GM19043 (cell line): ENCODE measurements around the gene LIMS2.

ENCODE experiments used
- ATAC-seq: cut with Tn5 transposase; IDR thresholded peaks from one replicate; pipeline ENCODE4 v1.9.1; 2021; ENCODE audit warnings: low read depth; ENCODE audit not compliant: unreplicated experiment

LIMS2 gene

DNA sequence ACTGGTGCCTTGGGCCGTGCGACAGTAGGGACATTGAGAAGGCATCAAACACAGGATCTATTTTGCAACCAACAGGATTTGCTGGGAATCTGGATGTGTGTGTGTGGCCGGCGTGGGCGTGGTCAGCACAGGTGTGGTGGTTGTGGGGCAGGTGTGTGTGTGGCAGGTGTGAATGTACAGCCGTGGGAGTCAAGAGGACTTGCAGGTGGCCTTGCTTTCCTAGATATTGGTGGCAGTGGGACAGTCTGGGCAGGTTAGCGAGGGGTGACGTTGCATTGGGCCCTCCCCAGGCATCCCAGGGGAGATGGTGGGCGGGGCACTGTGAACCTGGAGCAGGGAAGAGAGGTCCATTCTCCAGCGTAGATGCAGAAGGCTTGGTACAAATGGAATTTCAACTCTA lies 3.2 kb upstream of the LIMS2 start:
- no peak for ATAC-seq

- ATAC-seq: no peak
Measured at GRCh38 chr2:127676906-127677305, 1.6 kb upstream of the LIMS2 start.

DNA sequence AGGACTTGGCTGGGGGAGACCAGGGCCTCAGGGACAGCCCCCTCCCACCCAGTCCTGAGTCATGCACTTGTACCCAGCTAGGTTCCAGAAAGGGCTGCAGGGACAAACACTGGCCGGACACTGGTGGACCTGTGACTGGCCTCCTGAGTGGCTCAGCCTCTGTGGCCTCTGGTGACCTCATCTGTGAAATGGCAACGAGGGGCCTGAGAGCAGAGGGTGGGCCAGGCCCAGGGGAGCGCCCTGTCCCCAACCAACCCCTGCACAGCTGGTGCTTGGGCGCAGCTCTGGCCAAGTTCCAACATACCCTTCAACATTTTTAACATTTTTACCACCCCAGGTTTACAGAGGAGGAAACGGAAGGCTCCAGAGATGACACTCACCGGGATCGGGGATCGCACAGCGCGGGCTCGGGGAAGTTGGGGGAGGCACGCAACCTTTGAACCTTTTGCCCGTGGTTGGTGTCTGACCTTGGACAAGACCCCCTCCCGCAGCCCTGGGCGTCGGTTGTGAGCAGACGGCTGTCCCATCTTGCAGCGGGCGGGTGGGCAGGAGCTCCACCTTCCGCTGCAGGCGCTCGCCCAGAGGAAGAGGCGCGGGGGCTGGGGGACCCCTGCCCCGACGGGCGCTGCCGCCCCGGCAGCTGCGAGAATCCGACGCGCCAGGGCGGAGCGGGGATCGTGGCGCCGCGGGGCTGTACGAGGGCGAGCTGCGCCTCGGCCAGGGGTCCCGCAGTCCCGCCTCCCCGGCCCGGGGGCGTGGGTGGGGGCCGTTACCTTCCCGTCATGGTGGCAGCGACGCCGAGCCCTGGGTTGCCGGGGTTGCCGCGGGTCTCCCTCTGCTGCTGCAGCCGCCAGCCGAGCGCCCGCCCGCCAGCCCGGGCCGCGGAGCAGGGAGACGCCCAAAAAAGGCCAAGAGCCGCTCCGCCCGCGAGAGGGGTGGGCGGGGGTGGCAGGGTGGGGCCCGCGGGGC lies 805 bp downstream of the LIMS2 start:
- ATAC-seq: no peak

- no peak for ATAC-seq
Measured at GRCh38 chr2:127673291-127674069, 1.9 kb downstream of the LIMS2 start.

DNA sequence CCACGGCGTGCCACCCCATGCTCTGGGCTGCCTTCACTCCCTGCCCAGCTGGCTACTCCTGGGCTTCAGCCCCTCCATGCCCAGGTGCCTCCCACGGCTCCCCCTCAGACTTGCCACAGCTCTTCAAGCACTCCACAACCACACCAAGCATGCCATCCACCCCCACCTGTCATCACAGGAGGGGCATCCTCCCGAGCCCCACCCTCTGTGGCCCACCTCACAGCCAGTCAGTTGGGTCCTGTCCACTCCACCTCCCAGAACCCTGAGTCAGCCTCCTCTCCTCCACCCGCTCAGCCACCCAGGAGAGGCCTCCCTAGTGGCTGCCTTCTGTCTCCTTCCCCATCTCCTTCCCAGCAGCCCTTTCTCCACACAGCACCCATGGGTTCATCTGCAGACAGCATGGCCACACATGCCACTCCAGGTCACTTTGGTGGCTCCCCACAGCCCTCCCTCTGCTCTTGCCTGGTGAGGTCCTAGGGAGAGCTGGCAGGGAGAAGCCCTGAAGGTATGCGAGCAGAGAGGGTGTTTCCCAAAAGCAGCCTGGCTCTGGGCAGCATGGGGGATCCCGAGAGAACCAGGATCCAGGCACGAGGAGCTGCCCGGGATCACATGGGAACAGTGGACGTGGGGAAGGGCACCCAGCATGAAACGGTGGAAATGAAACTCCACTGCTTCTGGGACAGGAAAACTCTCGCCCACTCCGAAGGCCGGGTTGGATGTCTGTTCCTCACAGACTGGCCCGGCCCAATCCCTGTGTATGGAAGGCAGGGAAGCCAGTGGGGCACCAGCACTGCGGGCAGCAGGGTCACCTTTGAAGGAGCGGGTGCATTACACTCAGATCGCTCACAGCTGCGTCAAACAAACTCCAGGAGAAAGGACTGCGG lies 2.7 kb downstream of the LIMS2 start:
- ATAC-seq: no peak

GRCh38 chr2:127671557-127672302 lies 3.6 kb downstream of the LIMS2 start:
- no peak for ATAC-seq

DNA sequence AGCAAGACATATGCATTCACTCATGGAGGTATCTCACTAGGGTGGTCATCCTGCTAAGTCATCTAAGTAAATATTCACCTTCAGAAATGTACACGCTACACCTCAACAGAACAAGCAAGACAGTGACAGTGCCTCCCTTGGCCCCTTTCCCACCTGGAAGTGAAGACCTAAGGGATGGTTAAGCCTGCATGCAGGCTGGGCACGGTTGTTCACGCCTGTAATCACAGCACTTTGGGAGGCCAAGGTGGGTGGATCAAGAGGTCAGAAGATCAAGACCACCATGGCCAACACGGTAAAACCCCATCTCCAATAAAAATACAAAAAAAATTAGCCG lies 4.4 kb downstream of the LIMS2 start:
- no peak for ATAC-seq

DNA sequence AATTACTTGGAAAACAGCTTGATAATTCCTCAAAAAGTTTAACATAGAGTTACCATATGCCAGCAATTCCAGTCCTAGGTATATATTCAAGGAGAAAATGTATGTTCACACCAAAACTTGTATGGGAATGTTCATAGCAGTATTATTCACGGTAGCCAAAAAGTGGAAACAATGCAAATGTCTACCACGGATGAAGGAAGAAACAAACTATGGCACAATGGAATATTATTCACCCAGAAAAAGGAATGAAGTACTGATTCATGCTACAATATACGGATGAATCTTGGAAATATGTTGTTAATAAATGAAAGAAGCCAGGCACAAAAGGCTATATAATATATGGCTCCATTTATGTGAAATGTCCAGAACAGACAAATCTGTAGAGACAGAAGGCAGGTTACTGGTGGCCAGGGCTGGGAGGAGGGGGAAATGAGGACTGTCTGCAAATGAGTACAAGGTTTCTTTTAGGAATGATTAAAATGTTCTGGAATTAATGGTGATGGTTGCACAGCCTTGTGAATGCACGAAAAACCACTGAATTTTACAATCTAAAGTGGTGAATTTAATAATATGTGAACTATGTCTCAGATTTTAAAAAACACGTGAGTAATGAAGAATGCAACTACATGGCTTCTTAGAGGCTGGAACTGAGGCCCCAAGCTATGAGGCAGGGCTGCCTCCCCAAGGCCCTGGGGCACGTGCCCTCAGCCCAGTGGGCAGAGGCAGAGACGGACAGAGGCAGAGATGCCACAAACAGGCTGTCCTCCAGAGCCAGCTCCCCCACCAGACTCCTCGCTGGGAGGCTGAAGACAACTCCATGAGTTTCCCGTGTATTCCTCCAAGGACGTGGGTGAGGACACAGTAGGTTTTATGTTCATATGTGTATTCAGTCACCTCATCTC lies 5.0 kb downstream of the LIMS2 start:
- no peak for ATAC-seq

GRCh38 chr2:127669056-127669455 lies 6.3 kb downstream of the LIMS2 start:
- no peak for ATAC-seq

DNA sequence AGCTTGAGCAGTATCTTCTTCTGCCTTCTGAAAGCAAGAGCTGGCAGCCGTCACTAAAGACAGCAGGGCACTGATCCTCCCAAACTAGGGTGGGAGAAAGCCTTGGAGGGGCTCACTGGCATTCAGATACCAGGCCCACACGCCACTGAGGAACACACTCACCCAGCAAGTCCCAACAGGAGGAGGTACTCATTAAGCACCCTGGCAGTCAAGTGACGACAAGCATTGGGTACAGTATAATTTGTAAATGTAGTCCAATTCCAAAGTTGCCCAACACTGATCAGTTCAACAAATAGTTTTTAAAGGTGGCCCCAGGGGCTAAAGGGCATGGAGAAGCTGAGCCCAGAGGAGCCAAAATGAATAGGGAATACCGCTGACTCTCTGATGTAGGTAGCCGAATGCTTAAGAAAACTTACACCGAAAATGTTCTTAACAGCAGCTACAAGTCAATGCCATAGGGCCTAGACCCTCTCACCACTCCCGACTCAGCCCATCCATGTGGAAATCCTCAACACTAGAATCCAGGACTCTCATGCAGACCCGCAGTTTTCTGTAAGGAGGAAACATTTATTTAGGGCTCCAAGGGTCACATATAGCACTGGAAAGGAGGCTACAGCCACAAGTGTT lies 9.9 kb downstream of the LIMS2 start:
- no peak for ATAC-seq

- no peak for ATAC-seq
Measured at GRCh38 chr2:127664895-127665225, 10.5 kb downstream of the LIMS2 start.

GRCh38 chr2:127664065-127664894 lies 11.1 kb downstream of the LIMS2 start:
- no peak for ATAC-seq

- no peak for ATAC-seq
Measured at GRCh38 chr2:127663566-127664064, 11.7 kb downstream of the LIMS2 start.

DNA sequence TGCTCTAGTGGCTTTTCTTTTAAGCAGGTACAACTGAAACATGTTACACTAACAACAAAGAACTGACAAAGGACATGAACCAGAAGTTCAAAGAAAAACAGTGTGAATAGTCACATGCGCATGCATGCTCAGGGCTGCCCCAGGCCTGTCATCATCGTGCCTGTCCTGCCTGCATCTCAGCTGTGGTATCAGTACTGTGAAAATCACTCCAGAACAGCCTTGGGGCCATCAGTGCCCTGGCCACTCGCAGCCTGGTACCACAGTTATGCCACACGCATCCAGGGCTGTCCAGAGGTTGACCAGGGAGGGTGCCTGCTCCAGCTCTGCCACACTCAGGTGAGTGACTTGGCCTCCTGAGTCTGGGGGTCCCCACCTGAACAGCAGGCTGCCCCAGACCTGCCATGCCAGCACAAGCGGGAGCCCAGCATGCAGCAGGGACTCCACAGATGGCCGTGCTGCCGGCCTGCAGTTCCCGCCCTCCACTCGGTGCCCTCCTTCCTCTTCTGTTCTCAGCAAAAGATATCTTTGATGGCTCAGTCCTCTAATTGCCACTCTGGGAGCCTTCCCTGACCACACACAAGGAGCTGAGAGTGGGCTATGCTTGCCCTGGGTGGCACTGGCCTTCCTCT lies 12.3 kb downstream of the LIMS2 start:
- ATAC-seq: no peak

GRCh38 chr2:127661949-127662510 lies 13.3 kb downstream of the LIMS2 start:
- no peak for ATAC-seq

DNA sequence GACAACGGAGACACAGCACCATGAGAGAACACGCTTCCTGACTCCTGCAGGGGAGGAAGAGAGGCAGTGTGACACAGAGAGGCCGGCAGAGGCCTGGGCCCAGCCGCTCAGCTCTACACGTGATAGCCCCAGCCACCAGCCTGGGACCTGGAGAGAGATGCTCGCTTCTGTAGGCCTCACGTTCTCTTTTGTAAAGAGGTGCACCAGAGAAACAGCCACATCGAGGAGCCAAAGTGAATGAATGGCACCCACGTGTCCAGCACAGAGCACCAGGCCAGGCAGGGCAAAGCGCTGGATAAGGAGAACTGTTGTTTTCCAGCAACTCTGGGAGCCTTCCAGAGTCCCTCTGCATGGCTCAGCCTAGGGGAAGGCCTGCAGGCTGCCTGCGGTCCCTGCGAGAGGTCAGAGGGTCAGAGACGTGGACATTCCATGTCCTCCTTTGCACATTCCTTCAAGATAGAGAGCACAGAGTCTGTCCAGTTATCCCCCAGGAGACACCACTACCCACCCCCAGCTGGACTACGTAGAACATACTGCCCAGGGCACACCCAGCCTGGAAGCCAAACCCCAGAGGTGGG lies 14.2 kb downstream of the LIMS2 start:
- no peak for ATAC-seq

GRCh38 chr2:127660291-127660578 lies 15.1 kb downstream of the LIMS2 start:
- no peak for ATAC-seq
